IPS-18a (cell line): Measurements from ENCODE around the gene NECAB2.
"Not testable (repeated sequence)": the region's sequence is repeated elsewhere in the genome, so short reads cannot be mapped to it uniquely, and the experiment has no call there.

ENCODE experiments used
- H3K27ac ChIP-seq: one replicate; pipeline ENCODE4 v1.5.1; 2013; ENCODE audit warnings: low read length
- H3K27me3 ChIP-seq: one replicate; pipeline ENCODE4 v1.6.1; 2013; ENCODE audit warnings: mild to moderate bottlenecking, low read length; ENCODE audit not compliant: control insufficient read depth, insufficient read depth
- H3K36me3 ChIP-seq: one replicate; pipeline ENCODE4 v1.6.1; 2013; ENCODE audit warnings: low read depth, low read length; ENCODE audit not compliant: control insufficient read depth
- H3K4me1 ChIP-seq: one replicate; pipeline ENCODE4 v1.6.1; 2013; ENCODE audit warnings: low read depth, low read length; ENCODE audit not compliant: control insufficient read depth
- H3K4me3 ChIP-seq: one replicate; pipeline ENCODE4 v1.5.1; 2013; ENCODE audit warnings: low read length
- H3K9ac ChIP-seq: one replicate; pipeline ENCODE4 v1.6.1; 2013; ENCODE audit warnings: mild to moderate bottlenecking, low read length, moderate library complexity
- H3K9me3 ChIP-seq: one replicate; pipeline ENCODE4 v1.6.1; 2013; ENCODE audit warnings: low read depth, low read length; ENCODE audit not compliant: control insufficient read depth

NECAB2 gene

GRCh38 chr16:83946781-83947566, 21.1 kb upstream of the NECAB2 start:
- Histone ChIP-seq H3K9me3 (no peaks in the 10 kb centered on the region), H3K4me3 (no peak overlapping the region), H3K9ac (no peak overlapping the region), H3K27me3 (no peaks in the 10 kb centered on the region), H3K27ac (no peak overlapping the region), H3K36me3 (no peaks in the 10 kb centered on the region), H3K4me1 (no peaks in the 10 kb centered on the region)

GRCh38 chr16:83947642-83948234, 20.3 kb upstream of the NECAB2 start:
- H3K9ac ChIP-seq = no peak overlapping the region
- no peaks in the 10 kb centered on the region for H3K9me3 ChIP-seq
- no peak overlapping the region for H3K27ac ChIP-seq
- H3K4me1 ChIP-seq = no peaks in the 10 kb centered on the region
- H3K27me3 ChIP-seq = no peaks in the 10 kb centered on the region
- H3K4me3 ChIP-seq = no peak overlapping the region
- H3K36me3 ChIP-seq = no peaks in the 10 kb centered on the region

GRCh38 chr16:83948914-83949723, 18.9 kb upstream of the NECAB2 start:
- H3K9ac ChIP-seq = no peak overlapping the region
- no peak overlapping the region for H3K27ac ChIP-seq
- H3K9me3 ChIP-seq = no peaks in the 10 kb centered on the region
- H3K4me1 ChIP-seq = peaks cover 3% of the 10 kb centered on the region
- no peaks in the 10 kb centered on the region for H3K27me3 ChIP-seq
- no peaks in the 10 kb centered on the region for H3K36me3 ChIP-seq
- H3K4me3 ChIP-seq = no peak overlapping the region

GRCh38 chr16:83949724-83950001, 18.4 kb upstream of the NECAB2 start:
- Histone ChIP-seq H3K27ac (no peak overlapping the region), H3K27me3 (no peaks in the 10 kb centered on the region), H3K9me3 (no peaks in the 10 kb centered on the region), H3K36me3 (no peaks in the 10 kb centered on the region), H3K4me1 (peaks cover 5% of the 10 kb centered on the region), H3K9ac (no peak overlapping the region), H3K4me3 (no peak overlapping the region)

GRCh38 chr16:83950862-83951399, 17.1 kb upstream of the NECAB2 start:
- not testable (repeated sequence) for H3K9me3 ChIP-seq, H3K4me3 ChIP-seq, H3K9ac ChIP-seq, H3K27me3 ChIP-seq, H3K4me1 ChIP-seq, H3K27ac ChIP-seq, H3K36me3 ChIP-seq

GRCh38 chr16:83951544-83951943, 16.5 kb upstream of the NECAB2 start:
- Histone ChIP-seq H3K27ac (no peak overlapping the region), H3K36me3 (no peaks in the 10 kb centered on the region), H3K9me3 (no peaks in the 10 kb centered on the region), H3K27me3 (no peaks in the 10 kb centered on the region), H3K4me3 (no peak overlapping the region), H3K4me1 (peaks cover 5% of the 10 kb centered on the region), H3K9ac (no peak overlapping the region)

DNA sequence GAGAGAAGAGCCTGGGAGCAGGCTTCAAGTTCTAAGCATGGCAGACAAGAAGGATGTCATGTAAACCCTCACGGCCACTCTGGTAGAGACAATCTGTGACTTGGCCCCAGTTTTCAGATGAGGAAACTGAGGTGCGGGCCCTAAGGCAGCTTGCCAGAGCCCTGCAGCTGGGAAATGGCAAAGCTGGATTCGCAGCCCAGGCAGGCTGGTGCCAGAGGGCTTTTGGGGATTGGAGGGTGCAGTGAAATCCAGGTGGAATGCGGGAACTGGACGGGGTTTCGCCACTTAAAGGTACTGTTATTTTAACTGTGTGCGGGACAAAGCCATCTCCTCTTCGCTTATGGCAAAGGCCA, 15.5 kb upstream of the NECAB2 start:
- no peaks in the 10 kb centered on the region for H3K36me3 ChIP-seq
- no peak overlapping the region for H3K4me3 ChIP-seq
- peaks cover 5% of the 10 kb centered on the region for H3K4me1 ChIP-seq
- no peak overlapping the region for H3K9ac ChIP-seq
- no peaks in the 10 kb centered on the region for H3K9me3 ChIP-seq
- no peaks in the 10 kb centered on the region for H3K27me3 ChIP-seq
- H3K27ac ChIP-seq = no peak overlapping the region

DNA sequence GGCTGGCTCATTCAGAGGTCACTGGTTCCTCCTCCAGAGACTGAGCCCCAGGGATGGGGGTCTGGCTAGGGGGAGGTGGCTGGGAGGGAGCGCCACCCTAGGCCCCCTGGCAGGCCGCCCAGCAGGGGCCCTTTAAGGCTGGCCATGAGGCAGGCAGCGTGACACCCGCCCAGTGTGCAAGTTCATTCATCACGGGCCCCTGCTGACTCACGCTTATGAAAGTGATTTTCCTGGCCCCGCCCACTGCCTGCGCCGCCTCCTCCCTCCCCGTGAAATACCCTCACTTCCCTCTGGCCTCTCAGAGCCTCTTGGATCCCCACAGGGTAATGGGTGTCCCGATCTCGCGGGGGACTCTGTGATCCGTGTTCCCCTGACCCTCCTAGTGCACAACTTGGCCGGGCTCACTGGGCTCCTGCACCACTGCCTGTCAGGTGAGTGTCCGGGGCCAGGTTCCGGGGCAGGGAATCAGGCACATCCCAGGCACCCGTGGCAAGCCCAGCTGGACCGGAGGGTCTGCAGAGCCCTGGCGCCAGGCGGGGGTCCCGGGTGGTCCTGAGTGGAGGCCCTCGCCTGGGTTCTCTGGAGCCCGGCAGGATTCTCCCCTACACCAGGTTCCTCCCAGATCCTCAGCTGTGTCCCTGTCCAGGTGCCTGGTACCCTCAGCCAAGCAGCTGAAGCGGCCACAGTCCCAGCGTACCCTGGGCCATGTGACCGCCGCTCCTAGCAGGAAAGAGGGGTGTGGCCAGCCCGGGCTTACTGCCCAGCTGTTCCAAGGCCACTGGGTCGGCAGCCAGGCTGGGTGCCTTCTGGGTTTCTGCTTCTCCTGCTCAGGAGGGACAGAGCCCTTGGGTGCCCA, 14.9 kb upstream of the NECAB2 start, which contains the start of gene OSGIN1:
Gene OSGIN1, plus strand, starts transcription at position 301 of the 856 bp plus-strand sequence. CDS start 4,432 bp downstream, outside the sequence.
- Histone ChIP-seq H3K4me1 (peaks cover 5% of the 10 kb centered on the region), H3K9ac (no peak within 1 kb of the TSS), H3K4me3 (peak within 1 kb of the TSS; percentile 33), H3K27me3 (no peaks in the 10 kb centered on the region), H3K9me3 (no peaks in the 10 kb centered on the region), H3K36me3 (no peaks in the 10 kb centered on the region), H3K27ac (no peak within 1 kb of the TSS)

DNA sequence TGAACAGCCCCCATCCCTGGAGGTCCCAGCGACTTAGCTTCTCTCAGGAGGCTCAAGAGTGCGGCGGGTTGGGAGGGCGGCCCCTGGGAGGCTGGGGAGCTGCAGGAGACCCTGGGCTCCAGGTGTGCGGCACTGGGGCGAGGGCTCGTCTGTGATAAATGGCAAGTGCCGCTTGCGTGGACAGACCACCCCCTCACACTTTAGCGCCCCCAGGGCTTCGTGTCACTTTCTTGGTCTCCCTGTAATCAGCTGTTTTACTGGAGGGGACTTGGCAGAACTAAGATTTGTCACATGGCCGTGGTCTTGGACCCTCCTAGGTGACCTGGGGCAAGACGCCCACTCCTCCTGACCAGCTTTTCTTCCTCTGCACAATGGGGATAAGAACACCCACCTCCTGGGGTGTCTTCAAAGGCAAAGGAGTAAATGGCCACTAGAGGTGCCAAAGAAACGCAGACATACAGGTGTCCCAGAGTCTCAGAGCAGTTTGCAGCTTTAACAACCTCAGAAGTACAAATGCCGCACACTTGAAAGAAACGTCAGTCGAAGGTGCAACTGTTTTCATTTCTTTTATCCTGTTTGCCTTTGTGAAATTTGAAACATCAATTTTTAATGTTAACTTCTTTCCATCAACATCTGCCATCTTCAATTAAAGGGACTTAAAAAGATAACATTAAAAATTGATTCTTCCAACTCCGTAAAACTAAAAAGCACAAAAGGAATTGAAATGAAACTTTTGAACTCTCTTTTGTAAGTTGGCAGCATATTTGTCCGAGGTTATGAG, 14.1 kb upstream of the NECAB2 start:
- Histone ChIP-seq H3K36me3 (no peaks in the 10 kb centered on the region), H3K27me3 (no peaks in the 10 kb centered on the region), H3K4me1 (peaks cover 5% of the 10 kb centered on the region), H3K9ac (no peak overlapping the region), H3K9me3 (no peaks in the 10 kb centered on the region), H3K27ac (no peak overlapping the region), H3K4me3 (peak overlapping the region; percentile 33)

DNA sequence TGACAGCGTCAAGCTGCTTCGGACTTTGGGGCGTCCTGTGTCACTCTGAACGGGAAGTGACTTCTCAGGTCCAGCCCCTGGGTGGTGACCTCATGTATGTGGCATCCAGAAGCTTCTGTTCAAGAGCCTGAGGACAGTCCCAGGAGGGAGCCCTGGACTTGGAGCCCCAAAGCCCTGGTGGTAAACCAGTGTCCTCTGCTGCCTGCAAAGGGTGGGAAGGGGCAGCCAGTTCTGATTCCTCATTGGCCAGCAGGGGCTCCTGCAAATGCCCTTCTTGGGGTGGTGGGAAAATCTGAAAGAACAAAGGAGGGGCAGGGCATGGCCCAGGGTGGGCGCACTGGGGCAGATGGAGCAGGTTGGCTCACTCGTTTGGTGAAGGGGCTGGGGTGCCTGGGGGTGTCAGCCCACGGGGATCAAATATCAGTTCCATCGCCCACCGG, 13.4 kb upstream of the NECAB2 start:
- H3K27ac ChIP-seq = no peak overlapping the region
- no peaks in the 10 kb centered on the region for H3K27me3 ChIP-seq
- no peaks in the 10 kb centered on the region for H3K36me3 ChIP-seq
- no peak overlapping the region for H3K4me3 ChIP-seq
- peaks cover 5% of the 10 kb centered on the region for H3K4me1 ChIP-seq
- no peak overlapping the region for H3K9ac ChIP-seq
- H3K9me3 ChIP-seq = no peaks in the 10 kb centered on the region
